HG03108 (cell line): Measurements from ENCODE around the gene TNP1.

Source experiments
- ATAC-seq: cut with Tn5 transposase; IDR thresholded peaks from one replicate; pipeline ENCODE4 v1.9.1; 2021; ENCODE audit warnings: moderate library complexity; ENCODE audit not compliant: unreplicated experiment

Gene TNP1

DNA sequence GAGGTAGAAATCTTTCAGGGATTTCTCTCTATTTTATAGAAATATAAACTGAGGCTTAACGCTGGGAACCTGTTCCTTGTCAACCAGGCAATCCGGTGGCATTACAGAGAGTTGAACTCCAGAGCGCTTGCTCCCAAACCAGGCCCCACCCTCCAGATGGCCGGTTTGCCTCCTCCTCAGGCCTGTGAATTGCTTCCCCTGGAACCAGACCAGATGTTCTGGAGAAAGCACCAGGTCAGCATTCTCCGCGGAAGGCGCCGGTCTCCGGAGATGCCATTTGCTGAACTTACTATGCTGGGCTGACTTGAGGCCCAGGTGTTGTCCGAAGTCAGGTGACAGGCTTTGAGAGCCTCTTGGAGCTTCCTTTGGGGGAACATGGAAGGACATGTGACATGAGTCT lies 17.2 kb downstream of the TNP1 start:
- no peak for ATAC-seq

DNA sequence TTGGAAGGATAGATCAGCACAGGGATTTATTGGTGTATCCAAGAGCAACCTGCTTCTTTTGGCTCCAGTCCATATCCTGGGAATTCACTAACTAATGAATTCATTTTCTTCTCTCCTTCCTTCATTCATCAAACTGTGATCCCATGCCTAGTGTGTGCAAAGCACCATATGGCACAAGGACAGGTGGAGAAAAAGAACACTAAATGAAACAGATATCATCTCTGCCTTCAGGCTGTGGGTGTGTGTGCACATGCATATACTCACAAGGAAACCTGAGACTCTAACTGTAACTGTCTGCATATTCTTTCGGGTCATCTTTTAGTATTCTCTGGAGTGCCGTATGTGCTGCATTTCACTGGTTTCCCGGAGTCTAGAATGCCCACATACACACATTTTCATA lies 20.2 kb downstream of the TNP1 start:
- ATAC-seq = no peak

DNA sequence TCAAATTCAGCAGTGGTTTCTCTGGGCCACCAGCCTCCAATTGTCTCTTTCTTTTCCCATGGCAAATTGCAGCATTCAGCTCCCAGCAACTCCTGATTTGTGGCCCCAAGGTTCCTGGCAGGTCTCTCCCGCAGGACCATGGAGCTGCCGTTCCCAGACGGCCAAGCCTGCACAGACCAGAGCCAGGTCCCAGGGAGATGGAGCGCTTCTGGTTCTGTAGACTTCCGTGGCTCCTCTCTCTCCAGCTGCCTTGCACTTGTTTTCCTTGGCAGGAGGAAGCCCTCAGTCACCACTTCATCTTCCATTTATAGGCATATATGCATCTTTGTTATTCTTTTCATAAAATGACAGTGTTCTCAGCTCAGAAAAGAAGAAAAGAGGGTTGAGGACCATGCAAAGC lies 21.7 kb downstream of the TNP1 start:
- no peak for ATAC-seq

DNA sequence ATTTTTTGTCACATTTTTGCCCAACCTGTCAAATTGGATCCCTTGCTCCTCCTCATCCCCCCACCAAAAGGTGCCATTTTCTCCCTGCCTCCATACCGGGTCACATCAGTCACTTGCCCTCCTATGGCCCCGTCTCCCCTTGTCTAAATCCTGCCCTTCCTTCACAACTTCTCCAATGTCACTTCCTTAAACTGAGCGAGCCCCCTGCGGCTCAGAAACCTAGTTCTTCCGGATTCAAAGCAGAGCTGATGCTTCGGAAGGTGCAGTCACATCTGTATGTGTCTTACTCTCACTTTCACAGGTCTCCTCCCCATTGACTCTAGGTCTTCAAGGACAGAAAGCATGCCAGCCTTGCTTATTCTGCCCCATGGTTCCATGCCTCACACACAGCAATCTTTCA lies 22.1 kb downstream of the TNP1 start:
- ATAC-seq = no peak

DNA sequence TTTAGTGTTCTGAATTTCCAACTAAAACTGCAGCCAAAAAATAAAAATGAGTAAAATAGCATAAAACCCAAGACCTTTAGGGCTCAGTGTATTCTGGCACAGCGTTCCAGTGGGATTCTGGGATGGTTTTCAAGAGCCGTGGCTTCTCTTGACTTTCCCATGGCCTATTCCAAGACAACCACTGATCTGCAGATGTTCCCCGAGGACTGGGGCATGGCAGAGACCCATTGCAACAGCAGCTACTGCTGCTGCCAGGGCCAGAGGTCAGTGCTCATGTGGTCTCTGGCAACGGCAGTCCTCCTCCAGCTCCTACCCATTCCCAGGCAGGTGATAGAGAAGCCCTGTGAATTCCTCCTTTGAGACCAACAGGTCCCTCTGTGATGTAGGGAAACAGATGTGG lies 26.8 kb downstream of the TNP1 start:
- no peak for ATAC-seq

DNA sequence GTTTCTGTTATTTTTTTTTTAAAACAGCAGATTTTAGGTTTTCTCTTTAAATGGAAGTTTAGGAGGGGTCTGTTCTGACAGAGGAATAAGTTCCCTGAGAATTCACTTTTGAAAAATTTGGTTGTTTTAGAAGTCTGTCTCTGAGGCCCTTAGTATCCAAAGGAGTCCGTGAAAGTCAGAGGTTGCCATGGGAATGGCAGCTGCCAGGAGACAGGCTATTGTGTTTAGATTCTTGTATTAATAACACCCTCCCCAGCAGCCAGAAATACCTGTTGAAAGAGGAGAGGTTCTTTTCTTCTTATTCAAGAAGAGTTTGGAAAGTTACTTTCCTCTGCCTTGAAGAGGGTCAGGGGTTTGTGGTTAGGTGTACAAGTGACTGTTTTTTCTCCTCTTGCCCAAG lies 29.5 kb downstream of the TNP1 start:
- no peak for ATAC-seq

DNA sequence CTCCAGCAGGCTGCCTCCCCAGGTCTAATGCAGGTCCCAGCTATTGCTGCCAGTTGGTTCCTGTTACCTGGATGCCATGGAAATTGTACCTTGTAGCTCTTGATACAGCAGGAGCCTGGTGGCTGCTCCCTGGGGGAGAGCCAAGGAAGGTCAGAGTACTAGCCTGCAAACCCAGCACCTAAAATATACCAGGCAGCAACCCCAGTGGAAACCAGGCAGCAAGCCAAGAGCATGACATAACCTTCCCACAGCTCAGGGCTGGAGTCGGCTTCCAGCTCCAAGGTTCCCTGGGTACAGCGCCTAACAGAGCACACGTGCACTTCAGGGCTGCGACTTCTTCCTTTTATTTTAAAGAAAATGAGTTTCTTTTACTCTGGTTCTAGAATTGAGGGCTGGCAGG lies 30.3 kb downstream of the TNP1 start:
- ATAC-seq = no peak

DNA sequence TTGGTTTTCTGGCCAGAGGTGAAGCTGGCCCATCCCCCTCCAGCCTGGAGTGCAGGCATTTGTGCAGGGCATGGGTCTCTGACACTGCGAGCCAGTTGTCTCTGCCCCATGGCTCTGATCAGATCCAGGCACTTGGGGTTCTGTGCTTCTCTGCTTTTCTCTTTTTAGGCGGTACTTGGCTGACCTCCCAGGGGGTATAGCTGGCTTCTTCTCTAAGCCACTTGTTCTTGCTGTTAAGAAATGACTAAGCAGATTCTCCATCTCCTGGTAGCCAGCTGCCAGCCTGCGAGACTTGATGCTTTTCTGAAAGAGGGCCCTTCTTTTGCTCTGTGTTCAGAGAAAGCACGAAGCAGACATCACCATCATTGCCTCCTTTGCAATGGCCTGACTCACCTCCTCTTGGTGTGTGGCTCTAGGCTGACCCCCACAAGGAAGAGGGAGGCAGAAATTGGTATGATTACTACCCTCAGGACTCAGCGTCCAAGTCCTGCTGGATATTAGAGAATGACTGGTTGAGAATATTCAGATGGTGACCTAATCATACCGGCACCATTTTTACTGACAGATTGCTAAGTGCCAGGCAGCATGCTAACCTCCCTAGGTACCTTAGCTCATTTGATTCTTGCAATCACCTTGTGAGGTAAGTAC lies 32.7 kb downstream of the TNP1 start:
- ATAC-seq = no peak

DNA sequence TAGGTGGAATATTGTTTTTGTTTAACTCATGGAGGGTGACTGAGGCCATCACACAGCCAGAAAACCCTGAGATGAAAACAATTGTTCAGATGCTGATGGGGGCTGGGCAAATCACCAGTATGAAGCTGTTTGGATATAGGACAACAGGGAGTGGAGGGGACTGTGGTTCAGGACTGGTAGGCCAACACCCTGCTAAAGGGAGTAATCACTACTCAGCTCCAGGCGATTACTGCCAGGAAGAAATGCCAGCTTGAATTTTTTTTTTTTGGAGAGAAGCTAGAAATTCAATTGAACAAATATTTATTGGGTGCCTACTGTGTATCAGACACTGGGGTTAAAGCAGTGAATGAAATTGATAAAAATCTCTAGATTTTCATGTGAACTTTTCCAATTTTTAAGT lies 37.4 kb downstream of the TNP1 start:
- no peak for ATAC-seq

DNA sequence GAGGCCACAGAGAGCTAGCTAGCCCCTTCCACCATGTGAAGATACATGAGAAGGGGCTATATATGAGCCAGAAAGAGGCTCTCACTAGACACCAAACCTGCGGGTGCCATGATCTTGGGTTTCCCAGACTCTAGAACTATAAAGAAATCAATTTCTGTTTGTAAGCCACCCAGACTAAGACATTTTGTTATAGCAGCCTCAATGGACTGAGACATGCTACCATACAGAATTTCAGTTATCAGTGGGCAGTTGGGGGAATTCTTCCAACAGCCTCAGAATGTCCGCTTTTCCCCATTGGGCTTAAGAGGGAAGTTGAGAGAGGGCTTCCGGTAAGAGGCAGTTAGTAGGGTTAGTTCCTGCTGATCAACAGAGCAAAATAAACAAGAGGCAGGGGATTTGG lies 39.2 kb downstream of the TNP1 start:
- ATAC-seq = no peak

DNA sequence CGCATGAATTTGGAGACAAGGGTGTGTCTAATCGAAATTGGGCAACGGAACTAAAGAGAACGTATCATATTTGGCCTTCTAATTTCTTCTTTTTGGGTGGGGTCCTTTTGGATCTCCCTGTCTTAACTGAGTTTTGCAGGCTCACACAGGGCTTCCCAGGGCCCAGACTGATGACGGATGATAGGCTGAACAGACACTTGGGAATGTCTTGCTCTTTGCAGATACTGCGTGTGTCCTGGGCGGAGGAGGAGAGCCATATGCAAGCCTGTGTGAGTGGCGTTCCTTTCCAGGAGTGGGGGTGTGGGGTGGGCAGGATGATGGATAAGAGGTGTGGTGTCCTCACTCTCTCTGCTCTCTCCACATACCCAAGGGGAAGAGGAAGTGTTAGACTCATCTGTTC lies 40.1 kb downstream of the TNP1 start:
- ATAC-seq = no peak

DNA sequence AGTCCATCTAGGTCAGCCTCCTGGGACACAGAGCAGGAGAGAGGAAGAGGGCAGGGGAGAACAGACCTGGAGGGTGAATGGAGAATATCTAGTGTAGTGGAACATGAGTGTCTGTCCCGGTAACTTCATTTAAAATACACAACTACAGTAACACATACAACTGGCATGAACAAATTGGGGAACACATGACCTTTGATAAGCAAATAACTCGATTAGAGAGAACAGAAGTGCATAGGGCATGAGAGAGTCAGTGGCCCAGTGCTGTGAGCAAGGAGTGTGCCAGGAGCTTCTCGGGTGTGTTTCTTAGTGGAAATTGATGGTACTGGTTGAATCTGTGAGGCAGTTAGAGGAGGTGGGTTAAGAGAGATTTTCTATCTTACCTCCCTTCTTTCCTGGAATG lies 40.8 kb downstream of the TNP1 start:
- ATAC-seq = no peak

DNA sequence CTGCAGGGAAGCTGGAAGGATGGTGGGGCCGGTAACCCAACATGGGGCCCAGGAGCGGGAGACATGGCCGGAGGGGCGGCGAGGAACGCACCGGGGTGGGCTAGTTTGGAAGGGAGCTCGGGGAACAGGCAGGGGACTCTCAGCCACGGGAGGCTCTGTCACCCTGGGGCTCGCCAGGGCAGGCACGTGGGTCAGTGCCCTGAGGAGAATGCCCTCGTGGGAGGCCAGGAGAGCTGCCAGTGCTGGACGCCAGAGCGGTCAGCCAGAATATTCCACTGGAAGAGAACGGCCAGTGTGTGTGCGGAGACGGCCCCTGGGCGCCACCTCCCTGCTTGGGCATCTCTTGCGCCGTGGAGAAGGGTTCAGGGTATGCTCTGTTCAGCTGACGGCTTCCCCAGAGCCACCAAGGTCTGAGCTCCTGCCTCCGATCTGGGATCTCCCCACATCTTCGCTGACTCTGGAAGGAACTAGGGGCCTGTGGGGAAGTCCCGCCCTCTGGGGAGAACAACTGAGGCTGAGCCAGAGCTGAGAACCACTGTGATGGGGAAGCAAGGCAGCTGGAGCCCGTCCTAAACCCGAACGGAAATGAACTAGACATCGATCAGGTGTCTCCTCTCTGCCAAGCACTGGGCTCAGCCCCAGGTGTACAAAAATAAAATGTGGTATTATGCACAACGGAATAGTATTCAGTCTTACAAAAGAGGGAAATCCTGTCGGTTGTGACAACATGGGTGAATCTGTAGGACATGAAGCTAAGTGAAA lies 49.3 kb downstream of the TNP1 start:
- ATAC-seq = no peak
